T-helper 1 cell (primary cell): ENCODE results near the gene RNPC3.
A peak's percentile ranks its signal among the peaks of the same experiment; 100 is the strongest.

Experiments
- DNase-seq, 5 donors: peaks; one replicate each; pipeline ENCODE4 v3.0.0-alpha.2; 2012 to 2020
- total RNA-seq, 4 donors: gene quantifications; one replicate each; lab custom pipeline; 2026; lab: John Stamatoyannopoulos, UW

Gene RNPC3
- 32.5 to 71.4 (median 52.7) reads per million in 4 donors for total RNA-seq

GRCh38 chr1:103525607-103526507, at the start of gene RNPC3:
Gene RNPC3, plus strand, starts transcription at chr1:103525699. Its CDS starts 372 bp downstream, at chr1:103526071.
- peak; percentile 73 to 88 (median 85) for DNase-seq

GRCh38 chr1:103477101-103477500, 48.4 kb upstream of the RNPC3 start:
- DNase-seq: no peak

- no peak for DNase-seq
Observed at GRCh38 chr1:103489935-103490334, 35.6 kb upstream of the RNPC3 start.

- DNase-seq: no peak
Observed at GRCh38 chr1:103492003-103492625, 33.4 kb upstream of the RNPC3 start.

- DNase-seq: no peak
Observed at GRCh38 chr1:103496014-103496635, 29.4 kb upstream of the RNPC3 start.

- DNase-seq: no peak
Observed at GRCh38 chr1:103497404-103497803, 28.1 kb upstream of the RNPC3 start.

GRCh38 chr1:103509250-103509649, 16.2 kb upstream of the RNPC3 start:
- DNase-seq: no peak

GRCh38 chr1:103513711-103514110, 11.8 kb upstream of the RNPC3 start:
- no peak for DNase-seq

- DNase-seq: peak in 2 of 5 donors; percentile 8 to 44
Observed at GRCh38 chr1:103514920-103515503, 10.5 kb upstream of the RNPC3 start.

- DNase-seq: no peak
Observed at GRCh38 chr1:103516283-103516682, 9.2 kb upstream of the RNPC3 start.

GRCh38 chr1:103516693-103517092, 8.8 kb upstream of the RNPC3 start:
- no peak for DNase-seq

GRCh38 chr1:103517380-103518047, 8.0 kb upstream of the RNPC3 start:
- peak in 1 of 5 donors; percentile 3 for DNase-seq

- DNase-seq: no peak
Observed at GRCh38 chr1:103520822-103521221, 4.7 kb upstream of the RNPC3 start.

- no peak for DNase-seq
Observed at GRCh38 chr1:103523346-103523745, 2.2 kb upstream of the RNPC3 start.

GRCh38 chr1:103525114-103525606, 339 bp upstream of the RNPC3 start:
- DNase-seq: peak in 1 of 5 donors; percentile 24

- peak in 1 of 5 donors; percentile 9 for DNase-seq
Observed at GRCh38 chr1:103527331-103527730, 1.8 kb downstream of the RNPC3 start.

GRCh38 chr1:103529746-103530145, 4.2 kb downstream of the RNPC3 start:
- DNase-seq: peak in 1 of 5 donors; percentile 47

- no peak for DNase-seq
Observed at GRCh38 chr1:103538226-103538625, 12.7 kb downstream of the RNPC3 start.

- no peak for DNase-seq
Observed at GRCh38 chr1:103541431-103541830, 15.9 kb downstream of the RNPC3 start.

GRCh38 chr1:103546496-103546895, 21.0 kb downstream of the RNPC3 start:
- no peak for DNase-seq

- DNase-seq: no peak
Observed at GRCh38 chr1:103547840-103548239, 22.3 kb downstream of the RNPC3 start.

- DNase-seq: no peak
Observed at GRCh38 chr1:103560427-103560826, 34.9 kb downstream of the RNPC3 start.
